GM10248 (cell line): ENCODE results near the gene CTSD.

ENCODE experiments used
- CTCF ChIA-PET: fragments of 300-600 bp; sonication (Branson Sonifier 250); formaldehyde crosslinking; extraction: SDS; loops from one replicate; lab custom pipeline; 2021; ENCODE audit warnings: antibody characterized with exemption; lab: Yijun Ruan, JAX
- POLR2A ChIA-PET: fragments of 350-650 bp; sonication (Branson Sonifier 250); formaldehyde crosslinking; extraction: SDS; loops from one replicate; lab custom pipeline; 2020; ENCODE audit warnings: antibody characterized with exemption; lab: Yijun Ruan, JAX
- DNase-seq: peaks from one replicate; pipeline ENCODE4 v3.0.0; 2012; ENCODE audit errors: extremely low spot score
- CTCF ChIP-seq: IDR thresholded peaks from 2 replicates; pipeline ENCODE4 v1.5.1; 2012; ENCODE audit warnings: mild to moderate bottlenecking, low read depth; ENCODE audit errors: extremely low read depth, missing control alignments, control extremely low read depth

Gene CTSD

GRCh38 chr11:1791912-1792311 lies 28.2 kb upstream of the CTSD start:
- ChIA-PET CTCF (no interaction called here), POLR2A (no interaction called here)
- TF ChIP-seq CTCF = no peak
- no peak for DNase-seq

GRCh38 chr11:1786466-1786865 lies 22.7 kb upstream of the CTSD start:
- ChIA-PET POLR2A (no interaction called here), CTCF (no interaction called here)
- DNase-seq = no peak
- TF ChIP-seq CTCF = no peak

- CTCF ChIA-PET = no interaction called here
- DNase-seq = no peak
- POLR2A ChIA-PET = no interaction called here
- no peak for TF ChIP-seq CTCF
Observed at GRCh38 chr11:1785749-1786413, 22.2 kb upstream of the CTSD start.

- ChIA-PET CTCF (no interaction called here), POLR2A (no interaction called here)
- no peak for TF ChIP-seq CTCF
Observed at GRCh38 chr11:1784761-1785650, 21.3 kb upstream of the CTSD start.

GRCh38 chr11:1783725-1784529 lies 20.2 kb upstream of the CTSD start:
- POLR2A ChIA-PET = no interaction called here
- no peak for DNase-seq
- CTCF ChIA-PET = interaction anchor here (1.2 kb wide), 1 partner anchor 189 kb away, joined by 3 read pairs; no protein-coding TSS in a partner anchor
- TF ChIP-seq CTCF = no peak

More at GRCh38 chr11:1784761-1785650, 21.3 kb upstream of the CTSD start:
- DNase-seq = no peak
